Bronchial epithelial cell (primary cell): ENCODE measurements around the gene RNU1-1. TPM values are rescaled to one million over a fixed set of nuclear protein-coding genes. Genes with fewer than 3 reads are reported as not detected.
A peak's percentile ranks its signal among the peaks of the same experiment; 100 is the strongest.
"Not testable (repeated sequence)": the region's sequence is repeated elsewhere in the genome, so short reads cannot be mapped to it uniquely, and the experiment has no call there.

ENCODE experiments used
- DNase-seq: peaks from one replicate; pipeline ENCODE4 v3.0.0-alpha.2; 2010; ENCODE audit warnings: low read depth
- FAIRE-seq: peaks from 2 replicates; lab custom pipeline; 2011; peaks lifted over from hg19 to GRCh38; lab: Jason Lieb, UNC
- H3K27me3 ChIP-seq: 2 replicates; pipeline ENCODE4 v1.5.1; 2011; ENCODE audit warnings: low read length; ENCODE audit not compliant: control insufficient read depth, insufficient read depth
- H3K36me3 ChIP-seq: 2 replicates; pipeline ENCODE4 v1.5.1; 2011; ENCODE audit warnings: low read length; ENCODE audit not compliant: control insufficient read depth, insufficient read depth
- H3K4me3 ChIP-seq: 2 replicates; pipeline ENCODE4 v1.5.1; 2011; ENCODE audit warnings: mild to moderate bottlenecking, low read depth, low read length, control low read depth
- total RNA-seq: library from RNA; depleted of rRNA; stranded (reverse); fragments of >200 nt; gene quantifications from 2 replicates; pipeline ENCODE4 v1.2.1, GENCODE V29; 2014
- TF ChIP-seq, protein P1 (sequence below): IDR thresholded peaks from 2 replicates; pipeline ENCODE4 v1.5.1; 2011; ENCODE audit warnings: mild to moderate bottlenecking, moderate library complexity, low read length, control low read depth, inconsistent platforms; ENCODE audit not compliant: insufficient read depth, severe bottlenecking

The RNU1-1 gene
- total RNA-seq, 1 donor from 2014 or later: 5,262 TPM

GRCh38 chr1:16516694-16517410, 2.8 kb upstream of the RNU1-1 start:
- not testable (repeated sequence) for H3K36me3 ChIP-seq, FAIRE-seq, H3K4me3 ChIP-seq, DNase-seq, H3K27me3 ChIP-seq

GRCh38 chr1:16513412-16514106, 526 bp downstream of the RNU1-1 start:
- peak; percentile 97 for DNase-seq
- not testable (repeated sequence) for H3K36me3 ChIP-seq, FAIRE-seq, H3K27me3 ChIP-seq, H3K4me3 ChIP-seq

DNA sequence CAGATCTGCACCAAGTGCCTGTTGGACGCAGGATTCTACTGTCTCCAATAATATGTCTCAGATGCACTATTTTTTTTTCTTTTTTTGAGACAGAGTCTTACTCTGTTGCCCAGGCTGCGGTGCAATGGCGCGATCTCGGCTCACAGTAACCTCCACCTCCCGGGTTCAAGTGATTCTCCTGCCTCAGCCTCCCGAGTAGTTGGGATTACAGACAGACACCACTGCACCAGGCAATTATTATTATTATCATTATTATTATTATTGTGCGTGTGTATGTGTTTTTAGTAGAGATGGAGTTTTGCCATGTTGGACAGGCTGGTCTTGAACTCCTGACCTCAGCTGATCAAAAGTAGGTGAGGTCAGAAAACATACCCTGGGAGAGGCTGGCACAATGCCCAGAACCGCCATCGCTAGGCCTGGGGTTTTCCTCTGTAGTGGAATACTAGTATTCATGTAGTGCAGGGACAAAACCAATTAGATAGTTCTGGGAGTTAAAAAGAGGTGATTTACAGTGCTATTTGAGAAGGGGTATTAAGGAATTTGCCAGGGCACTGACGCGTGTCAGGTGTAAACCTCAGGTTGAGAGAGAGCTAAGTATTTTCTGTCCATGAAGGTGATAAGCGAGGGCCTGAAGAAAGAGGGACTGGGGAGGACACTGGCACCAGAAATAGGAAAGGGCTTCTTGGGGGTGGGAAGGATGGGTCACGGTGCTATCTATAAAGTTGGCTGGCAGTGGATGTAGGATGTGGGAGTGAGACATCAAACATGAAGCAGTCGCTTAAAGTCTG, 1.3 kb downstream of the RNU1-1 start:
- not testable (repeated sequence) for DNase-seq, H3K27me3 ChIP-seq, FAIRE-seq, H3K4me3 ChIP-seq, H3K36me3 ChIP-seq

DNA sequence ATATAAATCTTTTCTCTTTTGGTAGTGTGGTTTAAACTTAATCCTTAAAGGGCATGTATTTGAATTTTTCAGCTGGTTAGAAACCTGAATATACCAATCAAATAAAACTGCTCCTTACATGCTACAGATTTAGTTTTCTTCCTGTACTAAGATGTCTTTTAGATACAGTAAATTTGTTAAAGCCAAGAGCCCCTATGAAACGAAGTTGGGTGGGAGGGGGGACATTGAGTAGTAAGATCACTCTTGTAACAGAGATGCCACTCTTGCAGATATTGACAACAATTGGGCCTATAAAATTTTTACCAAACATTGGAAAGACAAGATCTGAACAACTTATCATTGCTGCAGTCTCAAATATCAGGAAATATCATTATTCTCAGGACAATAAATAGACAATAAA, 2.2 kb downstream of the RNU1-1 start:
- FAIRE-seq, H3K36me3 ChIP-seq, DNase-seq, H3K27me3 ChIP-seq, H3K4me3 ChIP-seq: not testable (repeated sequence)

DNA sequence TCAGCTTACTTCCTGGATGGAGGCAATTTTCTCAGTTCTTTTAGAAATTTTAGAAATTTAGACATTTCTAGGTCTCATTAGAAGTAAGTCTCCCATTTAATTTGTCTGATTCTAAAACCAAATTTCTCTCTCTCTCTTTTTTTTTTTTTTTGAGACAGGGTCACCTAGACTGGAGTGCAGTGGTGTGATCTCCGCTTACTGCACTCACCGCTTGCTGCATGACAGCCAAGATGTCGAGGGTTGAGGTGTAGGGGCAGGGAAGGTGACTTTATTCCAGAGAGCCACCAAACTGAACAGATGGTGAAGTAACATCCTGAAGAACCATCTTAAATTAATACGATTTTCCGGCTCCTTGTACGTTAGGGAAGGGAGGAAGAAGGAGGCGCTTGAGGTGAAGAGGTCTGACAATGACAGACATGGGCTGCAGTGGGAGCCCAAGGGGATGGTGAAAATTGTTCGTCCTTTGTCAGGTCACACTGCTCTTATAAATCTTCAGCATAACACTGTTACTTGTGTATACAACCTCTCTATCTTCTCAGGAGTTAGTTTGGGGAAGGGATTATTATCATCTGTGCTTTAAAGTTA, 5.1 kb downstream of the RNU1-1 start:
- not testable (repeated sequence) for H3K4me3 ChIP-seq, DNase-seq, H3K36me3 ChIP-seq, H3K27me3 ChIP-seq, FAIRE-seq

GRCh38 chr1:16506364-16507136, 7.5 kb downstream of the RNU1-1 start:
- not testable (repeated sequence) for FAIRE-seq, DNase-seq, H3K4me3 ChIP-seq, H3K27me3 ChIP-seq, H3K36me3 ChIP-seq

GRCh38 chr1:16505870-16506269, 8.2 kb downstream of the RNU1-1 start:
- DNase-seq, H3K36me3 ChIP-seq, FAIRE-seq, H3K4me3 ChIP-seq, H3K27me3 ChIP-seq: not testable (repeated sequence)

DNA sequence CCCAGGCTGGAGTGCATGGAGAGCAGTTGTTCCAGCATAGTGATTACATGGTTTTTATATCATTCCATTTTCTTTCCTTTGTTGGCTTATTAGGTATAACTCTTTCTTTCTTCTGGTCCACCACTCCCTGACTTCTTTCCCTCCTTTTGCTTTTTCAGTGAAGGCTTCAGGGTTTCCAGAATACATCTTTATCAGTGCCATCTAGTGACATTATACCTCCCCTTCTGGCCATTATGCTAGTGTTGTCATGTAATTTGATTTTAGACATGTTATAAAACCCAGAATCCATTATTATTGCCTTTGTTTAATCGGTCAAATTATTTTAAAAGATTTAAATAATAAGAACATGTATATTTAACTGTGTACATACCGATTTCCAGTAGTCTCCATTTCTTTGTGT, 10.6 kb downstream of the RNU1-1 start:
- DNase-seq (no peak), FAIRE-seq (no peak)
- no peaks in the 10 kb centered on the region for H3K27me3 ChIP-seq
- H3K4me3 ChIP-seq: no peak overlapping the region
- H3K36me3 ChIP-seq: no peaks in the 10 kb centered on the region
- TF ChIP-seq, protein P1, sequence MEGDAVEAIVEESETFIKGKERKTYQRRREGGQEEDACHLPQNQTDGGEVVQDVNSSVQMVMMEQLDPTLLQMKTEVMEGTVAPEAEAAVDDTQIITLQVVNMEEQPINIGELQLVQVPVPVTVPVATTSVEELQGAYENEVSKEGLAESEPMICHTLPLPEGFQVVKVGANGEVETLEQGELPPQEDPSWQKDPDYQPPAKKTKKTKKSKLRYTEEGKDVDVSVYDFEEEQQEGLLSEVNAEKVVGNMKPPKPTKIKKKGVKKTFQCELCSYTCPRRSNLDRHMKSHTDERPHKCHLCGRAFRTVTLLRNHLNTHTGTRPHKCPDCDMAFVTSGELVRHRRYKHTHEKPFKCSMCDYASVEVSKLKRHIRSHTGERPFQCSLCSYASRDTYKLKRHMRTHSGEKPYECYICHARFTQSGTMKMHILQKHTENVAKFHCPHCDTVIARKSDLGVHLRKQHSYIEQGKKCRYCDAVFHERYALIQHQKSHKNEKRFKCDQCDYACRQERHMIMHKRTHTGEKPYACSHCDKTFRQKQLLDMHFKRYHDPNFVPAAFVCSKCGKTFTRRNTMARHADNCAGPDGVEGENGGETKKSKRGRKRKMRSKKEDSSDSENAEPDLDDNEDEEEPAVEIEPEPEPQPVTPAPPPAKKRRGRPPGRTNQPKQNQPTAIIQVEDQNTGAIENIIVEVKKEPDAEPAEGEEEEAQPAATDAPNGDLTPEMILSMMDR: no peak

DNA sequence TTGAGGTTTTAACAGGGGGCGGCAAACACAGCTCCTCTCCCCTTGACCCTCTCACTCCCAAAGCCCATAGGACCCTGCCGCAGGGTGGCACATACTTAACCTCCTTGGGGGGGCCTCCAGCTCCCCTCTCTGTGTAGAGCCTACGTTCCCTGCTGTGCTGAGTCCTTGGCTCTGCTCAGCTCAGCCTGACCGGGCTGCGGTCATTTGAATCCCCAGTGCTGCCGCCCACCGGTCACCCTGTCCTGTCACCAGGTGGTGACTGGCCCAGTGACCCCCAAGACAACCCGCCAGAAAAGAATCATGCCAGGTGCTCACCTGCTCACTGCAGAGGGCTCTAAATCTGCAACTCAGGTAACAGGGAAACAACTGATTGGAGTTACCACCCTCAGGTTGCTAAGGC, 12.6 kb downstream of the RNU1-1 start:
- FAIRE-seq, H3K27me3 ChIP-seq, H3K36me3 ChIP-seq, H3K4me3 ChIP-seq, DNase-seq: not testable (repeated sequence)

GRCh38 chr1:16500975-16501374, 13.1 kb downstream of the RNU1-1 start:
- not testable (repeated sequence) for H3K36me3 ChIP-seq, DNase-seq, H3K4me3 ChIP-seq, H3K27me3 ChIP-seq
- FAIRE-seq: peak; percentile 36

GRCh38 chr1:16500466-16500865, 13.6 kb downstream of the RNU1-1 start:
- not testable (repeated sequence) for H3K4me3 ChIP-seq, H3K27me3 ChIP-seq, H3K36me3 ChIP-seq, DNase-seq, FAIRE-seq
